ENCODE results near the gene ASRGL1. TPM values are rescaled to one million over a fixed set of nuclear protein-coding genes. Genes with fewer than 3 reads are reported as not detected.
A peak's percentile ranks its signal among the peaks of the same experiment; 100 is the strongest.

The ASRGL1 gene
- total and polyA plus RNA-seq, 2 experiments from 2014 or later, result 6.9 to 21.5 TPM

GRCh38 chr11:62435846-62436660, 98.8 kb downstream of the ASRGL1 start:
- no peak for DNase-seq (ENCODE audit: low read depth in 1 of 2, low spot score in 1 of 2)
- Histone ChIP-seq H3K9me3 (ENCODE audit: low read depth) (no peaks in the 10 kb centered on the region), H3K27ac (no peak overlapping the region), H3K4me3 (no peak overlapping the region), H3K36me3 (no peaks in the 10 kb centered on the region), H3K27me3 (no peaks in the 10 kb centered on the region), H3K4me1 (ENCODE audit: low read depth) (no peaks in the 10 kb centered on the region)
- TF ChIP-seq, protein P1, sequence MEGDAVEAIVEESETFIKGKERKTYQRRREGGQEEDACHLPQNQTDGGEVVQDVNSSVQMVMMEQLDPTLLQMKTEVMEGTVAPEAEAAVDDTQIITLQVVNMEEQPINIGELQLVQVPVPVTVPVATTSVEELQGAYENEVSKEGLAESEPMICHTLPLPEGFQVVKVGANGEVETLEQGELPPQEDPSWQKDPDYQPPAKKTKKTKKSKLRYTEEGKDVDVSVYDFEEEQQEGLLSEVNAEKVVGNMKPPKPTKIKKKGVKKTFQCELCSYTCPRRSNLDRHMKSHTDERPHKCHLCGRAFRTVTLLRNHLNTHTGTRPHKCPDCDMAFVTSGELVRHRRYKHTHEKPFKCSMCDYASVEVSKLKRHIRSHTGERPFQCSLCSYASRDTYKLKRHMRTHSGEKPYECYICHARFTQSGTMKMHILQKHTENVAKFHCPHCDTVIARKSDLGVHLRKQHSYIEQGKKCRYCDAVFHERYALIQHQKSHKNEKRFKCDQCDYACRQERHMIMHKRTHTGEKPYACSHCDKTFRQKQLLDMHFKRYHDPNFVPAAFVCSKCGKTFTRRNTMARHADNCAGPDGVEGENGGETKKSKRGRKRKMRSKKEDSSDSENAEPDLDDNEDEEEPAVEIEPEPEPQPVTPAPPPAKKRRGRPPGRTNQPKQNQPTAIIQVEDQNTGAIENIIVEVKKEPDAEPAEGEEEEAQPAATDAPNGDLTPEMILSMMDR (IDR thresholded peaks at IDR 0.05; ENCODE audit: low read depth, low read length), result no peak

GRCh38 chr11:62437616-62438015, 100.4 kb downstream of the ASRGL1 start:
- Histone ChIP-seq H3K36me3 (no peaks in the 10 kb centered on the region), H3K9me3 (ENCODE audit: low read depth) (no peaks in the 10 kb centered on the region), H3K27me3 (no peaks in the 10 kb centered on the region), H3K27ac (no peak overlapping the region), H3K4me1 (ENCODE audit: low read depth) (no peaks in the 10 kb centered on the region), H3K4me3 (no peak overlapping the region)
- DNase-seq (ENCODE audit: low read depth in 1 of 2, low spot score in 1 of 2), result no peak
- TF ChIP-seq, protein P1 (IDR thresholded peaks at IDR 0.05; ENCODE audit: low read depth, low read length), result no peak

- no peak for DNase-seq (ENCODE audit: low read depth in 1 of 2, low spot score in 1 of 2)
- H3K36me3 ChIP-seq, result no peaks in the 10 kb centered on the region
- H3K27me3 ChIP-seq, result no peaks in the 10 kb centered on the region
- no peak overlapping the region for H3K27ac ChIP-seq
- TF ChIP-seq, protein P1 (IDR thresholded peaks at IDR 0.05; ENCODE audit: low read depth, low read length), result no peak
- H3K4me1 ChIP-seq (ENCODE audit: low read depth), result no peaks in the 10 kb centered on the region
- H3K4me3 ChIP-seq, result no peak overlapping the region
- H3K9me3 ChIP-seq (ENCODE audit: low read depth), result no peaks in the 10 kb centered on the region
These were observed 101.4 kb downstream of the ASRGL1 start for GRCh38 chr11:62438641-62439040.

DNA sequence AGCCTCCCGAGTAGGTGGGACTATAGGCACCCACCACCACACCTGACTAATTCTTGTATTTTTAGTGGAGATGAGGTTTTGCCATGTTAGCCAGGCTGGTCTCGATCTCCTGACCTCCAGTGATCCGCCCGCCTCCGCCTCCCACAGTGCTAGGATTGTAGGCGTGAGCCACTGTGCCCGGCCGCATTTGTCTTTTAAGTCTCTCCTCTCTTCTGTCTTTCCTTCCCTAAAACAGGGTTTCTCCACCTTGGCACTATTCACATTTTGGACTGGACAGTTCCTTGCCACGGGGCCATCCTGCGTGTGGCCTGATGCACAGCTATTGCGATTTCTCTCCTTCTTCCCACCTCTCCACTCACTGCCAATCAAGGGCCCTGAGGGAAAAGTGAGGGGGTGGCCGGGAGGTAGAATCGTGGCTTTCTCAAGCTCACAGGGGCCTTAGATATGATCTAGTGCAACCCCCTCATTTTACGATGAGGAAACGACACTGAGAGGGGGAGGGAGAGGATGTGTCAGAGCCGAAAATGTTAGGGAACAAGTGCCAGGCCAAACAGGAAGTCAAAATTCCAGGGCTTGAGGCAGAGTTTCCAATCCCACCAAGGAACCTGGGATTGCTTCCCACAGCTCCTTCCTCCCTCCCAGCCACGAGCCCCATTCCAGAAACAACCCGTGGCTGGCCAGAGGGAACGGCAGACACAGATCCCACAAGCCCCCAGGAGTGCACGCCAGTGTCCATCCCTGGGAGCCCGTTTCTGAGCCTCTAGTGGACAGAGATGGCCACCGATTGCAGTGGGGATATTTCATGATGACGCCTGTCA, 102.7 kb downstream of the ASRGL1 start:
- Histone ChIP-seq H3K27me3 (no peaks in the 10 kb centered on the region), H3K4me1 (ENCODE audit: low read depth) (no peaks in the 10 kb centered on the region), H3K27ac (no peak overlapping the region), H3K4me3 (no peak overlapping the region), H3K9me3 (ENCODE audit: low read depth) (no peaks in the 10 kb centered on the region), H3K36me3 (no peaks in the 10 kb centered on the region)
- peak in 1 of 2 donors; percentile 71 for DNase-seq (ENCODE audit: low read depth in 1 of 2, low spot score in 1 of 2)
- TF ChIP-seq, protein P1 (IDR thresholded peaks at IDR 0.05; ENCODE audit: low read depth, low read length), result no peak

Other genes with a start within 250 kb of the ASRGL1 start
- 18.0 and 68.7 TPM in 2 replicates for gene INCENP, start 213.4 kb upstream of the ASRGL1 start, total RNA-seq
- gene INCENP, start 213.4 kb upstream of the ASRGL1 start, polyA plus RNA-seq, result 1.9 and 5.2 TPM in 2 replicates
- not detected in 2 replicates for gene SCGB1D1, start 147.2 kb upstream of the ASRGL1 start, total RNA-seq
- gene SCGB1D1, start 147.2 kb upstream of the ASRGL1 start, polyA plus RNA-seq, result not detected in 2 replicates
- gene SCGB2A1, start 128.8 kb upstream of the ASRGL1 start, total RNA-seq, result not detected in 2 replicates
- gene SCGB2A1, start 128.8 kb upstream of the ASRGL1 start, polyA plus RNA-seq, result not detected in 2 replicates
- gene SCGB1D2, start 95.2 kb upstream of the ASRGL1 start, total RNA-seq, result not detected in 2 replicates
- not detected in 2 replicates for gene SCGB1D2, start 95.2 kb upstream of the ASRGL1 start, polyA plus RNA-seq
- not detected in 2 replicates for gene SCGB2A2, start 67.3 kb upstream of the ASRGL1 start, total RNA-seq
- gene SCGB2A2, start 67.3 kb upstream of the ASRGL1 start, polyA plus RNA-seq, result not detected in 2 replicates
- gene SCGB1D4, start 38.4 kb upstream of the ASRGL1 start, total RNA-seq, result not detected in 2 replicates
- not detected in 2 replicates for gene SCGB1D4, start 38.4 kb upstream of the ASRGL1 start, polyA plus RNA-seq
- gene SCGB1A1, start 81.6 kb downstream of the ASRGL1 start, total RNA-seq, result not detected in 2 replicates
- gene SCGB1A1, start 81.6 kb downstream of the ASRGL1 start, polyA plus RNA-seq, result not detected in 2 replicates
- gene AHNAK, start 209.4 kb downstream of the ASRGL1 start, total RNA-seq, result 50.1 and 77.1 TPM in 2 replicates
- 10.9 and 13.4 TPM in 2 replicates for gene AHNAK, start 209.4 kb downstream of the ASRGL1 start, polyA plus RNA-seq
- 1,990 and 2,091 TPM in 2 replicates for gene EEF1G, start 236.4 kb downstream of the ASRGL1 start, total RNA-seq
- gene EEF1G, start 236.4 kb downstream of the ASRGL1 start, polyA plus RNA-seq, result 769 and 853 TPM in 2 replicates

All from cardiac muscle cell (in vitro differentiated cells and primary cell).